Activated gamma-delta T cell treated with Interleukin-2 at 50 U/mL for 16 hours (primary cell): Measurements from ENCODE around the gene GRIA2.

Experiments used
- DNase-seq: peaks from one replicate; pipeline ENCODE4 v3.0.0-alpha.2; 2020

Gene GRIA2

DNA sequence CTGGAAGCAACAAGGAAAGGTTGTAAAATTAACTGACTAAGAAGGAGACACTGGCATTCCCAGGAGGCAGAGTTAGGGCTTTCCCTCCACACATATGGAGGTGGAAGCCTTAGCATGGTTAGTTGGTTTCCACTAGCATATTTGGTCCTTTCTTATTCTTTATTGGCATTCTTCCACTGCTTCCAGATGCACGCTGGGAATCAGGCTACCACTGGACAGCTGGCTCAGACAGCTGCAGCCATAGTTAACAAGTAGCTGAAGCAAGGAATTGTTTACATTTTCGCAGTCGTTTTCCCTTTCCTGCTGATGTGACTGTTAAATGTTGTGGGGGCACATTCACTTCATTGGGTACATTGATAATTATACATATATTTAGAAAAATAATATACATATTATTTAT is 169.2 kb downstream of the GRIA2 start:
- no peak for DNase-seq

DNA sequence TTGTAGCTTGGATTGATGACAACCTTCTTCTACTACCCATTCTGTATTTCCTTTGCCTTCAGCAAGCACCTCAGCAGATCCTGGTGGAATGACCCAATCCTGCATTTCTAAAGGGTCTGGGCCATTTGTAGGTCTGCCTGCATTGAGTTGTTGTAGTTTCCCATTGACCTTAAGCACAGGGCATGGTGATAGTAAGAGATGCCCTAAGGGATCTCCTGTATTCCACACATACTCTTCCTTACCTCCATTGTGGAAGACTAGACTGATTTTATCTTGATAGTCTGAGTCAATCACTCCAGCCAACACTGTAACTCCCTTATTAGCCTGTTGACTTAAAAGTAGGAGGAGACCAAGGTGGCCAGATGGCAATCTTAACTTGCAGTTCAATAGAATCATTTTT is 184.5 kb downstream of the GRIA2 start:
- no peak for DNase-seq
